Endothelial cell of umbilical vein (primary cell): ENCODE data around the gene KHK. TPM values are rescaled to one million over a fixed set of nuclear protein-coding genes. Genes with fewer than 3 reads are reported as not detected.

Source experiments
- Bru-seq: library from RNA; stranded (reverse); fragments of 400-500 nt; gene quantifications from one replicate; lab custom pipeline; 2021; lab: Mats Ljungman, UMichigan
- BruChase-seq, 2 experiments: library from RNA; stranded (reverse); fragments of 400-500 nt; gene quantifications; one replicate each; lab custom pipeline; 2021; lab: Mats Ljungman, UMichigan
- BruUV-seq: library from RNA; stranded (reverse); fragments of 400-500 nt; replicated peaks from 2 replicates; lab custom pipeline; 2021; lab: Mats Ljungman, UMichigan
- CTCF ChIA-PET: fragments of 300-600, 350-600 bp; sonication (Branson Sonifier 250); formaldehyde crosslinking; loops from one replicate; lab custom pipeline; 2021; ENCODE audit warnings: antibody characterized with exemption, inconsistent platforms; lab: Charles Lee
- POLR2A ChIA-PET: fragments of 300-600, 350-600 bp; sonication (Branson Sonifier 250); formaldehyde crosslinking; loops from one replicate; lab custom pipeline; 2021; ENCODE audit warnings: antibody characterized with exemption, inconsistent platforms; lab: Charles Lee
- DNase-seq: peaks from one replicate; pipeline ENCODE4 v3.0.0-alpha.2; 2011; ENCODE audit warnings: low read depth, low spot score
- FAIRE-seq: peaks from 2 replicates; lab custom pipeline; 2011; peaks lifted over from hg19 to GRCh38; lab: Jason Lieb, UNC
- H2AFZ ChIP-seq: 2 replicates; pipeline ENCODE4 v1.6.0; 2012; ENCODE audit warnings: low read depth, low read length, control low read depth, inconsistent platforms
- H3K27ac ChIP-seq: 2 replicates; pipeline ENCODE4 v1.5.1; 2011; ENCODE audit warnings: low read depth, mild to moderate bottlenecking, control low read depth, low read length, moderate library complexity; ENCODE audit not compliant: insufficient read depth
- H3K27me3 ChIP-seq, 2 experiments: 2 replicates each; pipeline versions ENCODE4 v1.6.0 to v1.6.1; 2011; ENCODE audit warnings: low read length in 2 of 2, mixed read lengths in 1 of 2; ENCODE audit not compliant: control insufficient read depth in 2 of 2, insufficient read depth in 2 of 2
- H3K36me3 ChIP-seq, 2 experiments: 2 replicates in 1 of 2; 3 replicates in 1 of 2; pipeline ENCODE4 v1.5.1; 2011; ENCODE audit warnings: low read length in 2 of 2, mild to moderate bottlenecking in 1 of 2, moderate library complexity in 1 of 2; ENCODE audit not compliant: control insufficient read depth in 2 of 2, insufficient read depth in 2 of 2; ENCODE audit errors: extremely low read depth in 1 of 2
- H3K4me1 ChIP-seq: 3 replicates; pipeline ENCODE4 v1.5.1; 2011; ENCODE audit warnings: mild to moderate bottlenecking, low read length; ENCODE audit not compliant: control insufficient read depth, insufficient read depth; ENCODE audit errors: extremely low read depth
- H3K4me2 ChIP-seq: 2 replicates; pipeline ENCODE4 v1.6.1; 2011; ENCODE audit warnings: low read length, control low read depth, mixed read lengths; ENCODE audit not compliant: insufficient read depth
- H3K4me3 ChIP-seq, 3 experiments: fragments of 200-600 bp in 1 of 3; sonication (generic), shearing (Covaris generic) in 1 of 3; replicated peaks in 1 of 3; 2 replicates each; pipeline ENCODE4 v1.5.1; 2011 to 2016; ENCODE audit warnings: control low read depth in 3 of 3, low read length in 3 of 3, mild to moderate bottlenecking in 2 of 3, inconsistent platforms in 1 of 3, low read depth in 1 of 3, moderate library complexity in 1 of 3; ENCODE audit not compliant: insufficient read depth in 1 of 3
- H3K79me2 ChIP-seq: 2 replicates; pipeline ENCODE4 v1.6.0; 2012; ENCODE audit warnings: low read length, inconsistent platforms; ENCODE audit not compliant: control insufficient read depth, insufficient read depth
- H3K9ac ChIP-seq: replicated peaks from 2 replicates; pipeline ENCODE3; 2011; ENCODE audit warnings: low read length, control low read depth; ENCODE audit not compliant: insufficient read depth; ENCODE audit errors: extremely low read depth
- H3K9me1 ChIP-seq: replicated peaks from 3 replicates; pipeline ENCODE4 v1.6.0; 2011; ENCODE audit warnings: mild to moderate bottlenecking, low read length; ENCODE audit not compliant: control insufficient read depth, insufficient read depth; ENCODE audit errors: extremely low read depth
- H3K9me3 ChIP-seq: replicated peaks from 2 replicates; pipeline ENCODE4 v1.5.1; 2012; ENCODE audit warnings: low read length, inconsistent platforms; ENCODE audit not compliant: control insufficient read depth, insufficient read depth
- H4K20me1 ChIP-seq: replicated peaks from 2 replicates; pipeline ENCODE3; 2011; ENCODE audit warnings: mild to moderate bottlenecking, low read length; ENCODE audit not compliant: control insufficient read depth, insufficient read depth; ENCODE audit errors: extremely low read depth
- EZH2 ChIP-seq: IDR thresholded peaks from 2 replicates; pipeline ENCODE4 v1.6.1; 2012; ENCODE audit warnings: borderline replicate concordance, low read depth, mild to moderate bottlenecking, moderate library complexity, low read length, inconsistent platforms; ENCODE audit not compliant: severe bottlenecking
- FOS ChIP-seq: IDR thresholded peaks from 2 replicates; pipeline ENCODE4 v1.6.1; 2011; ENCODE audit warnings: mild to moderate bottlenecking, low read length, moderate library complexity, borderline replicate concordance; ENCODE audit not compliant: insufficient read depth
- GATA2 ChIP-seq: IDR thresholded peaks from 2 replicates; pipeline ENCODE4 v1.7.0; 2011; ENCODE audit warnings: low read depth, mild to moderate bottlenecking, moderate library complexity, mixed read lengths, low read length; ENCODE audit not compliant: insufficient read length, insufficient read depth
- JUN ChIP-seq: IDR thresholded peaks from 2 replicates; pipeline ENCODE4 v1.6.1; 2011; ENCODE audit warnings: borderline replicate concordance, low read depth; ENCODE audit not compliant: insufficient read length, insufficient read depth
- MAX ChIP-seq: IDR thresholded peaks from 2 replicates; pipeline ENCODE4 v1.6.1; 2011; ENCODE audit not compliant: insufficient read depth, insufficient read length
- MYC ChIP-seq: IDR thresholded peaks from one replicate; pipeline ENCODE4 v1.6.1; 2011; ENCODE audit warnings: mild to moderate bottlenecking, low read depth, low read length
- POLR2A ChIP-seq: IDR thresholded peaks from 2 replicates; pipeline ENCODE4 v1.6.1; 2012; ENCODE audit warnings: low read depth, mild to moderate bottlenecking, control low read depth, low read length
- POLR2AphosphoS5 ChIP-seq: IDR thresholded peaks from 2 replicates; pipeline ENCODE4 v1.6.1; 2012; ENCODE audit warnings: low read depth, mild to moderate bottlenecking, control low read depth, low read length, moderate library complexity; ENCODE audit not compliant: insufficient read depth
- dilution Hi-C: fragments of 300-500 bp; cut with MboI; formaldehyde crosslinking; loops from one replicate; pipeline ENCODE4 v1.15.0; 2019; ENCODE audit warnings: low sequenced_read_pairs; ENCODE audit not compliant: extremely low pct_ligation_motif_present
- intact Hi-C: fragments of 100-400 bp; cut with micrococcal nuclease; formaldehyde crosslinking; loops from one replicate; pipeline ENCODE4 v1.10.0; 2022
- long read RNA-seq: library from polyadenylated mRNA; stranded (forward); transcript quantifications from one replicate; pipeline ENCODE4 v2.0.0, GENCODE V29; 2021
- polyA minus RNA-seq, 3 experiments: library from RNA; depleted of rRNA, polyadenylated mRNA; stranded (reverse); fragments of >200 nt; gene quantifications; 1 replicate in 1 of 3; 2 replicates in 2 of 3; pipeline ENCODE4 v1.2.3, GENCODE V29; 2011
- polyA plus RNA-seq, 4 experiments: library from polyadenylated mRNA; depleted of rRNA in 3 of 4; stranded (reverse) in 3 of 4; unstranded in 1 of 4; fragments of >200 nt; gene quantifications; 2 replicates each; pipeline versions ENCODE4 v1.2.1 to v1.2.3, GENCODE V29; 2011 to 2012; ENCODE audit warnings: missing spikeins in 1 of 4
- total RNA-seq: library from RNA; stranded (reverse); gene quantifications from 2 replicates; pipeline ENCODE4 v1.2.3, GENCODE V29; 2021
- TF ChIP-seq, protein P1 (sequence below), 2 donors: IDR thresholded peaks; 1 replicate in 1 of 2; 2 replicates in 1 of 2; pipeline ENCODE4 v1.5.1; 2011; ENCODE audit warnings: low read length in 2 of 2, mild to moderate bottlenecking in 2 of 2, moderate library complexity in 2 of 2, control low read depth in 1 of 2, inconsistent platforms in 1 of 2, low read depth in 1 of 2; ENCODE audit not compliant: insufficient read depth in 1 of 2; ENCODE audit errors: extremely low read depth in 1 of 2

KHK gene
- 3.7 and 4.4 TPM in 2 replicates for total RNA-seq
- 2.4 and 2.9 TPM in 2 replicates for polyA plus RNA-seq
- 2.3 and 2.6 TPM in 2 replicates for polyA plus RNA-seq (2011; cell fraction: cytosol; rRNA removed)
- 2.3 and 2.6 TPM in 2 replicates for polyA plus RNA-seq (2011; cell fraction: nucleus; rRNA removed)
- polyA plus RNA-seq (2012), result 3.0 and 3.6 TPM in 2 replicates
- polyA minus RNA-seq, result 2.4 and 3.2 TPM in 2 replicates
- polyA minus RNA-seq (2011; cell fraction: cytosol; rRNA and poly(A)+ RNA removed), result 2.3 TPM
- 0.67 and 1.3 TPM in 2 replicates for polyA minus RNA-seq (2011; cell fraction: nucleus; rRNA and poly(A)+ RNA removed)
- percentile 27 among the genes with signal in this experiment for Bru-seq, nascent RNA
- percentile 27 among the genes with signal in this experiment for BruChase-seq, experiment 1, labeled RNA remaining after a 6-hour chase
- percentile 30 among the genes with signal in this experiment for BruChase-seq, experiment 2, labeled RNA remaining after a 2-hour chase
- long read RNA-seq, transcript KHK-202 (8 exons, 2,411 nt), result major isoform, 19 of 26 reads
- long read RNA-seq, partial matches to known transcripts, result 1 of 26 reads
- long read RNA-seq, other reads (novel, unspliced or antisense), result 6 of 26 reads

- peak; percentile 59 for FAIRE-seq
- Histone ChIP-seq H3K4me1 (peaks cover 5% of the 10 kb centered on the region), H3K9me3 (no peaks in the 10 kb centered on the region), H3K9ac (peak within 1 kb of the TSS; percentile 69), H3K79me2 (no peaks in the 10 kb centered on the region), H3K27ac (peak within 1 kb of the TSS; percentile 51), H3K9me1 (no peaks in the 10 kb centered on the region), H3K4me3 (peak within 1 kb of the TSS; percentile 55 to 73 (median 64)), H3K36me3 (no peaks in the 10 kb centered on the region), H4K20me1 (no peaks in the 10 kb centered on the region), H3K27me3 (no peaks in the 10 kb centered on the region), H3K4me2 (peak within 1 kb of the TSS; percentile 95), H2AFZ (peak within 1 kb of the TSS; percentile 98)
- dilution Hi-C loops, result no loop called here
- POLR2A ChIA-PET, result interaction anchor here (0.7 to 0.9 kb wide), 2 partner anchors 12 to 36 kb away, joined by 3 to 7 read pairs; partner anchors contain the start of gene AGBL5
- CTCF ChIA-PET, result interaction anchor here (0.7 to 6.0 kb wide), 16 partner anchors 9 to 241 kb away, joined by 3 to 39 read pairs (median 4); partner anchors contain the start of genes ABHD1, AGBL5, MPV17 and PREB
- no TSS peak for BruUV-seq
- intact Hi-C loops, result loop anchor here (1.0 to 5.0 kb wide), 8 partner anchors 37 to 240 kb away; partner anchors contain the start of genes ATRAID, DPYSL5, PREB and SLC5A6
- TF ChIP-seq GATA2 (no peak), POLR2A (no peak), JUN (no peak), MAX (no peak), POLR2AphosphoS5 (no peak), FOS (no peak), EZH2 (no peak), MYC (no peak)
- TF ChIP-seq, protein P1, sequence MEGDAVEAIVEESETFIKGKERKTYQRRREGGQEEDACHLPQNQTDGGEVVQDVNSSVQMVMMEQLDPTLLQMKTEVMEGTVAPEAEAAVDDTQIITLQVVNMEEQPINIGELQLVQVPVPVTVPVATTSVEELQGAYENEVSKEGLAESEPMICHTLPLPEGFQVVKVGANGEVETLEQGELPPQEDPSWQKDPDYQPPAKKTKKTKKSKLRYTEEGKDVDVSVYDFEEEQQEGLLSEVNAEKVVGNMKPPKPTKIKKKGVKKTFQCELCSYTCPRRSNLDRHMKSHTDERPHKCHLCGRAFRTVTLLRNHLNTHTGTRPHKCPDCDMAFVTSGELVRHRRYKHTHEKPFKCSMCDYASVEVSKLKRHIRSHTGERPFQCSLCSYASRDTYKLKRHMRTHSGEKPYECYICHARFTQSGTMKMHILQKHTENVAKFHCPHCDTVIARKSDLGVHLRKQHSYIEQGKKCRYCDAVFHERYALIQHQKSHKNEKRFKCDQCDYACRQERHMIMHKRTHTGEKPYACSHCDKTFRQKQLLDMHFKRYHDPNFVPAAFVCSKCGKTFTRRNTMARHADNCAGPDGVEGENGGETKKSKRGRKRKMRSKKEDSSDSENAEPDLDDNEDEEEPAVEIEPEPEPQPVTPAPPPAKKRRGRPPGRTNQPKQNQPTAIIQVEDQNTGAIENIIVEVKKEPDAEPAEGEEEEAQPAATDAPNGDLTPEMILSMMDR (IDR thresholded peaks at IDR 0.05; ENCODE audit: extremely low read depth in 1 of 2, insufficient read depth in 1 of 2, low read depth in 1 of 2, low read length in 2 of 2), result no peak
- DNase-seq, result no peak
These were observed at the start of gene KHK for GRCh38 chr2:27086724-27087593. KHK (plus strand) TSS chr2:27086772; CDS start chr2:27087260, 488 bp downstream.
